Hepatocyte (in vitro differentiated cells): Measurements from ENCODE around the gene SHISA4.

Source experiments
- CTCF ChIP-seq: fragments of 200-600 bp; sonication (generic); IDR thresholded peaks from 2 replicates; pipeline ENCODE4 v1.5.1; 2016; ENCODE audit warnings: antibody characterized with exemption, mild to moderate bottlenecking; ENCODE audit not compliant: poor library complexity
- EZH2 ChIP-seq: fragments of 200-600 bp; sonication (generic); IDR thresholded peaks from 2 replicates; pipeline ENCODE4 v1.6.1; 2016; ENCODE audit warnings: antibody characterized with exemption, mild to moderate bottlenecking, borderline replicate concordance
- EZH2phosphoT487 ChIP-seq: fragments of 200-600 bp; sonication (generic); IDR thresholded peaks from one replicate; pipeline ENCODE4 v1.6.1; 2018; ENCODE audit warnings: antibody characterized with exemption, mild to moderate bottlenecking, low read depth, moderate library complexity; ENCODE audit not compliant: unreplicated experiment, severe bottlenecking

DNA sequence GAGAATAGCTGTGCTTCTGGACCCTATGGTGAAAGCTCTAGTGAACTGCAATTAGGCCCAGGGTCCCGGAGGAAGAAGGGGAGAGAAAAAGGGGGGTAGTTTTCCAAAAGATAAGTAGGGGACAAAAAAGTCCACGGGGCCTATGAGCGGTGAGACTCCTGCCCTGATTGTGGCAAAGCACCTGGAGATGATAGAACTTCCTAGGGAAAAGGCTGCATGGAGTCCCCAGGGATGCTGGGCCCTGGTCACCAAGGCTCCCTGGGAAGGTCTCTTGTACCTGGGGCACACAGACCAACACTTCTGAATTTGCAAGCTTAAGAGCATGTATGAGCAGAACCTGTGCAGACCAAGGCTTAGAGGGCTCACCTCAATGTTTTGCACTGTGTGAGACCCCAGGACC lies 5.4 kb upstream of the SHISA4 start:
- TF ChIP-seq CTCF (no peak), EZH2 (no peak), EZH2phosphoT487 (no peak)
